GDM1 (cell line): ENCODE measurements around the gene ERBB4.

Source experiments
- DNase-seq: peaks from one replicate; lab custom pipeline; 2025; lab: John Stamatoyannopoulos, UW

Gene ERBB4

GRCh38 chr2:212364112-212364985 is 174.3 kb downstream of the ERBB4 start:
- DNase-seq = no peak

GRCh38 chr2:212361174-212361756 is 177.3 kb downstream of the ERBB4 start:
- DNase-seq = no peak

GRCh38 chr2:212360068-212360460 is 178.5 kb downstream of the ERBB4 start:
- no peak for DNase-seq

- DNase-seq = no peak
Measured at GRCh38 chr2:212359425-212360067, 179.1 kb downstream of the ERBB4 start.

GRCh38 chr2:212357606-212358005 is 181.0 kb downstream of the ERBB4 start:
- no peak for DNase-seq

- no peak for DNase-seq
Measured at GRCh38 chr2:212354382-212354781, 184.2 kb downstream of the ERBB4 start.

- DNase-seq = no peak
Measured at GRCh38 chr2:212348501-212348900, 190.1 kb downstream of the ERBB4 start.

GRCh38 chr2:212346865-212347264 is 191.7 kb downstream of the ERBB4 start:
- no peak for DNase-seq

- no peak for DNase-seq
Measured at GRCh38 chr2:212345966-212346365, 192.6 kb downstream of the ERBB4 start.

GRCh38 chr2:212344131-212344530 is 194.5 kb downstream of the ERBB4 start:
- no peak for DNase-seq

GRCh38 chr2:212343167-212343566 is 195.4 kb downstream of the ERBB4 start:
- no peak for DNase-seq

- DNase-seq = no peak
Measured at GRCh38 chr2:212337486-212338343, 200.9 kb downstream of the ERBB4 start.

- DNase-seq = no peak
Measured at GRCh38 chr2:212337036-212337435, 201.6 kb downstream of the ERBB4 start.

- DNase-seq = no peak
Measured at GRCh38 chr2:212330263-212330662, 208.3 kb downstream of the ERBB4 start.

GRCh38 chr2:212328712-212329496 is 209.7 kb downstream of the ERBB4 start:
- no peak for DNase-seq

GRCh38 chr2:212328136-212328535 is 210.5 kb downstream of the ERBB4 start:
- no peak for DNase-seq

- no peak for DNase-seq
Measured at GRCh38 chr2:212327171-212327809, 211.3 kb downstream of the ERBB4 start.

GRCh38 chr2:212318636-212319035 is 220.0 kb downstream of the ERBB4 start:
- no peak for DNase-seq

GRCh38 chr2:212314680-212315079 is 223.9 kb downstream of the ERBB4 start:
- no peak for DNase-seq

GRCh38 chr2:212311807-212312404 is 226.7 kb downstream of the ERBB4 start:
- DNase-seq = no peak
